SK-N-SH (cell line): ENCODE data around the gene MYOCOS.

Source experiments
- CTCF ChIP-seq: fragments of 200-600 bp; sonication (generic); IDR thresholded peaks from 2 replicates; pipeline ENCODE4 v1.6.1; 2017; ENCODE audit warnings: antibody characterized with exemption, mild to moderate bottlenecking, moderate library complexity
- EP300 ChIP-seq, 2 experiments: IDR thresholded peaks; 2 replicates each; pipeline versions ENCODE4 v1.4.0 to v1.6.1; 2012; ENCODE audit warnings: borderline replicate concordance in 1 of 2, low read depth in 1 of 2, low read length in 1 of 2
- RAD21 ChIP-seq: IDR thresholded peaks from 2 replicates; pipeline ENCODE4 v1.6.1; 2012; ENCODE audit warnings: mild to moderate bottlenecking, low read length
- RXRA ChIP-seq: IDR thresholded peaks from 2 replicates; pipeline ENCODE4 v1.4.0; 2012; ENCODE audit warnings: low read depth, mild to moderate bottlenecking, borderline replicate concordance
- TCF12 ChIP-seq: IDR thresholded peaks from 2 replicates; pipeline ENCODE4 v1.4.0; 2012
- YY1 ChIP-seq: IDR thresholded peaks from 2 replicates; pipeline ENCODE4 v1.4.0; 2012; ENCODE audit warnings: low read depth, mild to moderate bottlenecking

GRCh38 chr1:171581226-171581625, 40.8 kb upstream of the MYOCOS start:
- TF ChIP-seq CTCF: no peak
- no peak for TF ChIP-seq EP300 (IDR thresholded peaks at IDR 0.05; ENCODE audit: borderline replicate concordance in 1 of 2, low read depth in 1 of 2, low read length in 1 of 2)
- no peak for TF ChIP-seq YY1
- TF ChIP-seq RAD21: no peak
- no peak for TF ChIP-seq TCF12
- no peak for TF ChIP-seq RXRA
